SIG-M5 treated with dmso at 0.1 percent for 504 hours (cell line): ENCODE data around the gene MAP3K9.

Source experiments
- DNase-seq: peaks from one replicate; lab custom pipeline; 2025; ENCODE audit not compliant: unreplicated experiment; lab: John Stamatoyannopoulos, UW

MAP3K9 gene

GRCh38 chr14:70821584-70822529 is 12.5 kb upstream of the MAP3K9 start:
- DNase-seq, result no peak

- DNase-seq, result no peak
These were observed 7.2 kb upstream of the MAP3K9 start for GRCh38 chr14:70816525-70816924.

GRCh38 chr14:70814466-70814865 is 5.2 kb upstream of the MAP3K9 start:
- DNase-seq, result no peak

- peak; percentile 35 for DNase-seq
These were observed 3.0 kb upstream of the MAP3K9 start for GRCh38 chr14:70812124-70812818.

GRCh38 chr14:70811578-70811977 is 2.3 kb upstream of the MAP3K9 start:
- DNase-seq, result no peak

GRCh38 chr14:70811050-70811449 is 1.7 kb upstream of the MAP3K9 start:
- DNase-seq, result no peak

- DNase-seq, result no peak
These were observed 1.3 kb upstream of the MAP3K9 start for GRCh38 chr14:70810621-70811020.

- DNase-seq, result no peak
These were observed 693 bp downstream of the MAP3K9 start for GRCh38 chr14:70808416-70809224.

- peak; percentile 37 for DNase-seq
These were observed 1.4 kb downstream of the MAP3K9 start for GRCh38 chr14:70807898-70808415.

- peak; percentile 30 for DNase-seq
These were observed 4.7 kb downstream of the MAP3K9 start for GRCh38 chr14:70804556-70805162.

GRCh38 chr14:70803321-70804310 is 5.7 kb downstream of the MAP3K9 start:
- peak; percentile 82 for DNase-seq

GRCh38 chr14:70802379-70802778 is 6.9 kb downstream of the MAP3K9 start:
- DNase-seq, result no peak

GRCh38 chr14:70801836-70802235 is 7.5 kb downstream of the MAP3K9 start:
- DNase-seq, result no peak

- no peak for DNase-seq
These were observed 12.8 kb downstream of the MAP3K9 start for GRCh38 chr14:70796551-70796950.

- DNase-seq, result no peak
These were observed 15.0 kb downstream of the MAP3K9 start for GRCh38 chr14:70794294-70794693.

- DNase-seq, result no peak
These were observed 15.7 kb downstream of the MAP3K9 start for GRCh38 chr14:70793637-70794036.

GRCh38 chr14:70792939-70793338 is 16.4 kb downstream of the MAP3K9 start:
- DNase-seq, result no peak

- no peak for DNase-seq
These were observed 17.3 kb downstream of the MAP3K9 start for GRCh38 chr14:70791971-70792370.

GRCh38 chr14:70789961-70790360 is 19.4 kb downstream of the MAP3K9 start:
- no peak for DNase-seq
